Cardiac muscle cell (in vitro differentiated cells and primary cell): ENCODE data around the gene FAM209B. TPM values are rescaled to one million over a fixed set of nuclear protein-coding genes. Genes with fewer than 3 reads are reported as not detected.
"Not testable (repeated sequence)": the region's sequence is repeated elsewhere in the genome, so short reads cannot be mapped to it uniquely, and the experiment has no call there.

Experiments used
- DNase-seq, 2 donors: peaks; one replicate each; pipeline versions ENCODE4 v3.0.0 to v3.0.0-alpha.2; 2010 to 2017; ENCODE audit warnings: low read depth in 1 of 2, low spot score in 1 of 2
- H3K27ac ChIP-seq: fragments of 200-600 bp; sonication (generic); 2 replicates; pipeline ENCODE4 v1.5.1; 2016
- H3K27me3 ChIP-seq: fragments of 200-600 bp; sonication (generic); 2 replicates; pipeline ENCODE4 v1.6.0; 2016; ENCODE audit warnings: control low read depth
- H3K36me3 ChIP-seq: fragments of 200-600 bp; sonication (generic); 2 replicates; pipeline ENCODE4 v1.5.1; 2016; ENCODE audit warnings: control low read depth
- H3K4me1 ChIP-seq: fragments of 200-600 bp; sonication (generic); 2 replicates; pipeline ENCODE4 v1.8.1; 2017; ENCODE audit warnings: low read depth, mild to moderate bottlenecking, mixed run types
- H3K4me3 ChIP-seq: fragments of 200-600 bp; sonication (generic); 2 replicates; pipeline ENCODE4 v1.5.1; 2016; ENCODE audit warnings: mild to moderate bottlenecking
- H3K9me3 ChIP-seq: fragments of 200-600 bp; sonication (generic); 2 replicates; pipeline ENCODE4 v1.5.1; 2017; ENCODE audit warnings: low read depth, mild to moderate bottlenecking, control low read depth
- polyA plus RNA-seq: library from polyadenylated mRNA; unstranded; fragments of >200 nt; fragmentation: Nextera tagmentation; extraction: Ambion mirVana; gene quantifications from 2 replicates; pipeline ENCODE4 v1.2.1, GENCODE V29; 2016
- total RNA-seq: library from RNA; depleted of rRNA; stranded (reverse); fragments of >200 nt; gene quantifications from 2 replicates; pipeline ENCODE4 v1.2.3, GENCODE V29; 2016
- TF ChIP-seq, protein P1 (sequence below): IDR thresholded peaks from 2 replicates; pipeline ENCODE4 v1.5.1; 2012; ENCODE audit warnings: low read depth, mild to moderate bottlenecking, low read length

The FAM209B gene
- total and polyA plus RNA-seq, 2 experiments from 2014 or later = 0.49 TPM; not detected in 1

DNA sequence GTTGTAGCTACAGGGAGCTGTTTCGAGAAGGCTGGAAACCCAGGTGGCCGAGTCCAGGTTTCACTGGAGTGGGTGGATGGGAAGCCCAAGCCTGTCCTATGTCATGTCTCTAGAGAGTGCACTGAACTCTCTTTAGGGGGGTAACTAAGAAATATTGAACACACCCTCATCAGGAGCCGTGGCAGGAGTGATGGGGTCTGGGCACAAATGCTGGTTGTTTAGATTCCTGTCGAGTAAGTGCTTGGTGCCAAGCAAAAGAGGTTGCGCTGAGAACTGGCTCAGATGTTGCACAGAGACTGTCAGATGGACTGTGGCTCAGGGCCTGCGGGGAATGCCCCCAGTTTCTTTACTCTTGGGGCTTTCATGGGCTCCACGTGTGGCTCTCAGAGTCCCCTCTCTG is 15.8 kb upstream of the FAM209B start:
- no peak overlapping the region for H3K4me3 ChIP-seq
- no peak overlapping the region for H3K27ac ChIP-seq
- no peaks in the 10 kb centered on the region for H3K27me3 ChIP-seq
- no peak for DNase-seq
- H3K4me1 ChIP-seq = no peaks in the 10 kb centered on the region
- TF ChIP-seq, protein P1, sequence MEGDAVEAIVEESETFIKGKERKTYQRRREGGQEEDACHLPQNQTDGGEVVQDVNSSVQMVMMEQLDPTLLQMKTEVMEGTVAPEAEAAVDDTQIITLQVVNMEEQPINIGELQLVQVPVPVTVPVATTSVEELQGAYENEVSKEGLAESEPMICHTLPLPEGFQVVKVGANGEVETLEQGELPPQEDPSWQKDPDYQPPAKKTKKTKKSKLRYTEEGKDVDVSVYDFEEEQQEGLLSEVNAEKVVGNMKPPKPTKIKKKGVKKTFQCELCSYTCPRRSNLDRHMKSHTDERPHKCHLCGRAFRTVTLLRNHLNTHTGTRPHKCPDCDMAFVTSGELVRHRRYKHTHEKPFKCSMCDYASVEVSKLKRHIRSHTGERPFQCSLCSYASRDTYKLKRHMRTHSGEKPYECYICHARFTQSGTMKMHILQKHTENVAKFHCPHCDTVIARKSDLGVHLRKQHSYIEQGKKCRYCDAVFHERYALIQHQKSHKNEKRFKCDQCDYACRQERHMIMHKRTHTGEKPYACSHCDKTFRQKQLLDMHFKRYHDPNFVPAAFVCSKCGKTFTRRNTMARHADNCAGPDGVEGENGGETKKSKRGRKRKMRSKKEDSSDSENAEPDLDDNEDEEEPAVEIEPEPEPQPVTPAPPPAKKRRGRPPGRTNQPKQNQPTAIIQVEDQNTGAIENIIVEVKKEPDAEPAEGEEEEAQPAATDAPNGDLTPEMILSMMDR = no peak
- H3K9me3 ChIP-seq = no peaks in the 10 kb centered on the region
- H3K36me3 ChIP-seq = peaks cover 15% of the 10 kb centered on the region

DNA sequence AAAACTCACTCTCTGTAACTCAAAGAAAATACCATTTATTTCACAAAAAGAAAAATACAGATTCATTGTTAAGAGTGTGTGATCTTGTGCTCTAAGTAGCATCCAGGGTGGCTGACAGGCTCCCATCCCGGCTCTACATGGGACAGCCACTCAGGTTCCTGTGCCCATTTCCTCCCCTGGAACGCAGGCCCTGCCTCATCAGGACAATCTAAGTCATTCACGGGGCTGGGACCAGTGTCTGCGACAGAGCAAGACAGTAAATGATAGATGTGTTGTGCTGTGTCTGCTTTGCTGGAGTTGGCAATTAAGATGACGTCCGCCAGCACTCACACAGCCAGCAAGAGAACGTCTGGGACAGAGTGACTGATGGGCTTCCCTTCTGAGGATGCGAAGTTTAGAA is 15.4 kb upstream of the FAM209B start:
- TF ChIP-seq, protein P1 = no peak
- Histone ChIP-seq H3K4me3 (no peak overlapping the region), H3K27ac (no peak overlapping the region)

DNA sequence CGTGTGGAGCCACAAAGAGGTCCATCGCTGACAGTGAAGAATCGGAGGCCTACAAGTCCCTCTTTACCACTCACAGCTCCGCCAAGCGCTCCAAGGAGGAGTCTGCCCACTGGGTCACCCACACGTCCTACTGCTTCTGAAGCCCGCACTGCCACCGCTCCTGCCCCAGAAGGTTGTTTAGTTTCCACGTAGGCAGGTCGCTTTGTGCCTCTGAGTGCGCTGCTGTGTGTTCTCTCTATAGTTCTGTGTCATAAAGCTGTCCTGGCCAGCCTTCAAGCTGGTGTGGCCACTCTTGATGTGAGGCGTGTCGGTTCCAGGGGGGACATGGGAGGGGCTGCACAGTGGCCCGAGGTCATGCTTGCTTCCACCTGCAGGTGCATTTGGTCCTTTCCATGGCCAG is 14.9 kb upstream of the FAM209B start:
- H3K27me3 ChIP-seq = no peaks in the 10 kb centered on the region
- H3K27ac ChIP-seq = no peak overlapping the region
- peaks cover 15% of the 10 kb centered on the region for H3K36me3 ChIP-seq
- DNase-seq = no peak
- TF ChIP-seq, protein P1 = no peak
- H3K4me3 ChIP-seq = no peak overlapping the region
- H3K9me3 ChIP-seq = no peaks in the 10 kb centered on the region
- H3K4me1 ChIP-seq = no peaks in the 10 kb centered on the region

More for the DNA sequence above, 15.4 kb upstream of the FAM209B start:
- H3K27me3 ChIP-seq = no peaks in the 10 kb centered on the region
- DNase-seq = no peak
- no peaks in the 10 kb centered on the region for H3K4me1 ChIP-seq
- H3K36me3 ChIP-seq = peaks cover 15% of the 10 kb centered on the region
- H3K9me3 ChIP-seq = no peaks in the 10 kb centered on the region

DNA sequence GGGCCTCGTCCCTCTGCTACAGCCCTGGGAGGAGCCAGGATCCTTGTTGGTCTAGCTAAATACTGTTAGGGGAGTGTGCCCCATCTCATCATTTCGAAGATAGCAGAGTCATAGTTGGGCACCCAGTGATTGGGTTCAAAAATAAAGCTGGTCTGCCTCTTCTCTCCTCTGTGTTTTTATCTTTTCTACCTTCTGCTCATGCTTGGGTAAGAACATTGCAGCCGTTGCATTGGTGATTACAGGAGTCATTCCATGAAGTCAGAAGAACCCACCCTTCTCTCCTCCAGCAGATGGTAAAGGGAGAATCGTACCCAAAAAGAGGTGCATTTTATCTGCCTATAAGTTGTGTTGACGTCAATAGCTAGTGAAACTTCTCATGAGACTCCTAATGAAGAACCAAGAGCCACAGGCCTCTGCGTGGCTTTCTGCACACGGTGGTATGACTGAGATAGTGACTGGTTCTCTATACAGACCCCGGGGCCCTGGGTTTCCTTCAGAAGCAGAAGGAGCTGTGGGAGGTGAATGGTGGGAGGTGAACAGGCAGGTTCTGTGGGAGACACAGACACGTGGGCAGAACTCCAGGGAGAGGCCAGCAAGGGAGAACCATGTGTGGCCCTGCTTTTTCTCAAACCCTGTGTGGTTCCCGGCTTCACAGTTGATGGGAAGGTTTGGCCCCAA is 14.2 kb upstream of the FAM209B start:
- Histone ChIP-seq H3K9me3 (no peaks in the 10 kb centered on the region), H3K4me3 (no peak overlapping the region), H3K27ac (no peak overlapping the region), H3K36me3 (peaks cover 15% of the 10 kb centered on the region), H3K4me1 (no peaks in the 10 kb centered on the region), H3K27me3 (no peaks in the 10 kb centered on the region)
- TF ChIP-seq, protein P1 = no peak
- DNase-seq = no peak

DNA sequence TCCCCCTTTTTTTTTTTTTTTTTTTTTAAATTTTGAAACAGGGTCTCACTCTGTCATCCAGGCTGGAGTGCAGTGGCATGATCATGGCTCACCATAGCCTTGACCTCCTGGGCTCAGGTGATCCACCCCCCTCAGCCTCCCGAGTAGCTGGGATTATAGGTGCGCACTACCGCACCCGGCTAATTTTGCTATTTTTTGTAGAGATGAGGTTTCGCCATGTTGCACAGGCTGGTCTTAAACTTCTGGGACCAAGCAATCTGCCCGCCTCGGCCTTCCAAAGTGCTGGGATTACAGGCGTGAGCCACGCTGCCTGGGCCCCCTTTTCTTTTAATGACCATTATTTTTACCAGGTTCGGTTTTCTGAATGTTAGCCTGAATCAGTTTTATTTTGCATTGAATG is 13.5 kb upstream of the FAM209B start:
- H3K4me3 ChIP-seq = no peak overlapping the region
- H3K9me3 ChIP-seq = no peaks in the 10 kb centered on the region
- H3K27ac ChIP-seq = no peak overlapping the region
- no peak for DNase-seq
- TF ChIP-seq, protein P1 = no peak
- H3K27me3 ChIP-seq = no peaks in the 10 kb centered on the region
- H3K36me3 ChIP-seq = peaks cover 15% of the 10 kb centered on the region
- H3K4me1 ChIP-seq = no peaks in the 10 kb centered on the region

DNA sequence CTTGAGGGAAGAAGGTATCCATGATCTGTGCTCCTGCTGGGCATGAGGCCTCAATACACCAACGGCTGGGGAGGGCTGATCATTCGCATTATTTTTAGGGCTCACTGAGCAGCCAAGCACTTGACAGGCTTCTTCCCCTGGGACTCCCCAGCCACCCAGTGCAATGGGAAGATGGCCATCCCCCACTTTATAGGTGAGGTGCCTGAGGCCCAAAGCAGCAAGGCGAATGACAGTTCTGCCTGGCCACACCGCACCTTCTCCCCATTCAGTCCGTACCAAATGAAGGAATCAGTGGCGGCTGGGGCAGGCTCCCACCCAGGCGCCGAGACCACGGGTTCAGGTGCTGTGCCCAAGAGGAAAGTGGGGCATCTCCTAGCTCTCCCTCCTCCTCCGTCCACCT is 12.9 kb upstream of the FAM209B start:
- DNase-seq = no peak
- H3K27ac ChIP-seq = no peak overlapping the region

DNA sequence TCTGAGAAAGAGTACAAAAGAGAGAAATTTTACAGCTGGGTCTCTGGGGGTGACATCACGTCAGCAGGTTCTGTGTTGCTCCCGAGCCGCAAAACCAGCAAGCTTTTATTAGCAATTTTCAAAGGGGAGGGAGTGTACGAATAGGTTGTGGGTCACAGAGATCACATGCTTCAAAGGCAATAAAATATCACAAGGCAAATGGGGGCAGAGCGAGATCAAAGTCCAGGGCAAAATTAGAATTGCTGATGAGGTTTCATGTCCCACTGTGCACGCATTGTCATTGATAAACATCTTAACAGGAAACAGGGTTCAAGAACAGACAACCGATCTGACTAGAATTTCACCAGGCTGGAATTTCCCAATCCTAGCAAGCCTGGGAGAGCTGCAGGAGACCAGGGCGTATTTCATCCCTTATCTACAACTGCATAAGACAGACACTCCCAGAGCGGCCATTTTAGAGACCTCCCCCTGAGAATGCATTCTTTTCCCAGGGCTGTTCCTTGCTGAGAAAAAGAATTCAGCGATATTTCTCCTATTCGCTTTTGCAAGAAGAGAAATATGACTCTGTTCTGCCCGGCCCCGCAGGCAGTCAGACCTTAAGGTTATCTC is 12.2 kb upstream of the FAM209B start:
- H3K27ac ChIP-seq, DNase-seq, H3K9me3 ChIP-seq, H3K4me3 ChIP-seq, H3K4me1 ChIP-seq, H3K27me3 ChIP-seq: not testable (repeated sequence)
- H3K36me3 ChIP-seq = peaks cover 15% of the 10 kb centered on the region

More for the DNA sequence above, 12.9 kb upstream of the FAM209B start:
- TF ChIP-seq, protein P1 = no peak
- Histone ChIP-seq H3K4me3 (no peak overlapping the region), H3K36me3 (peaks cover 15% of the 10 kb centered on the region), H3K4me1 (no peaks in the 10 kb centered on the region), H3K27me3 (no peaks in the 10 kb centered on the region), H3K9me3 (no peaks in the 10 kb centered on the region)
